Esophagus mucosa (tissue), 1 donor: ENCODE measurements around the gene CHADL. TPM values are rescaled to one million over a fixed set of nuclear protein-coding genes. Genes with fewer than 3 reads are reported as not detected.

Experiments used
- ATAC-seq: fragments of 200-7000 bp; cut with Tn5 transposase; one replicate; pipeline ENCODE4 v1.9.1; 2020
- total RNA-seq: library from RNA; stranded (reverse); gene quantifications from one replicate; pipeline ENCODE4 v1.2.4, GENCODE V29; 2023
- donor health status: DM: yes; HTN: yes; CAD: no.

The CHADL gene
- total RNA-seq, 1 donor from 2014 or later = 3.9 TPM

- ATAC-seq = no peak
Measured at GRCh38 chr22:41229730-41230400, 10.9 kb downstream of the CHADL start.

GRCh38 chr22:41229215-41229614 is 11.5 kb downstream of the CHADL start:
- no peak for ATAC-seq

GRCh38 chr22:41226723-41227655 is 13.7 kb downstream of the CHADL start:
- ATAC-seq = peak; percentile 51

- no peak for ATAC-seq
Measured at GRCh38 chr22:41223535-41223934, 17.2 kb downstream of the CHADL start.

DNA sequence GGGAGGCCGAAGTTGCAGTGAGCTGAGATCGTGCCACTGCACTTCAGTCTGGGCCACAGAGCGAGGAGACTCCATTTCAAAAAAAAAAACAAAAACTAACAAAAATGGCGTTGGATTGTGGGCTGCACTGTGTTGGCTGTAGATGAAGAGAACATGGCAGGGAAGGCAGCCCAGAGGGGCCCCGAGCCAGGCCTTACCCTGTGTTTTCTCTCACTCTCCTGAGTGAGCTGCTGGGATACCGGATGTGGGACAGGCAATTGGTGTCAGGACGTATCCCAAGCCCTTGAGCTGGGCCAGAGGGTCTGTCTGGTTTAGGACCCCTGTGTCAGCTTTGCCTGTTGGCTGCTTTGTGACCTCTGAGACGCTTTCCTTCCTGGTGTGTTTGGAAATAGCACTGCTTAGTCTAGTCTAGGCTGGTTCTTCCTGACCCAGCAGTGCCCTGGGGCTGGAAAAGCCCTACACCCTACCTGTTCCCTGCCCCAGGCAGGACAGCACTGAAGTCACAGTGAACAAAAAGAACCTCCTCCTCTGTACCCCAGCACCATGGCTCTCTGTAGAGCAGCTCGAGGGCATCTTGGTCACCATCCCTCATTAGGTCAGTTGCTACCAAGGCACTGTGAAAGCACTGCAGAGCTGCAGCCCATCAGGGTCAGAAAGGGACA is 17.8 kb downstream of the CHADL start:
- peak; percentile 52 for ATAC-seq

DNA sequence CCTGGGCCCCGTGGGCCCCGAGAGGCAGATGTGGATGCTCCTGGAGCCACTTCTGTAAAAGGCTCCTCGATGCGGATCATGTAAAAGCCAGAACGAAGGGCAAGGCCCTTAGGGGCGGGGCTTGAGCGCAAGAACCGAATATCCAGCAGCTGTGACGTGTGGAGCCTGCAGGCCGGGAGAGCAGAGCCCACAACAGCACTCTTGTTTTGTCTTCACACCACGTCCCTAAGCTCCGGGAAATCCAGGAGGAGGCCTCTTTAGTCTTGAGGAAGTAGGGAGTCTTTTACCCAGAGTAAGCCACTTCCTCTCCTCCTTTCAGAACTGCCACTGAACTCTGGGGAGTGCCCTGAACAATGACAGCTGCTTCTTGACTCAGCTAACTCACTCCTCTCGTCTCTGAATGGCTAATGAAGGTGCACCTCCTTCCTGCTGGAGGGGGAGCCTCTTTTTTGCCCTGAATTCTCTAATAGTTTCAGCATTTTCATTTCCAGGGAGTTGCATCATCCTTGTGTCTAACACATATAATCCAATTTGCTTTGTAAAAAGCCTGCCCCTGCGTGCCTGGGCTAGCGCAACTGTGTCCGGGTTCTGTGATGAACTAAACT is 23.1 kb downstream of the CHADL start:
- ATAC-seq = peak; percentile 94

- peak; percentile 27 for ATAC-seq
Measured at GRCh38 chr22:41216984-41217383, 23.7 kb downstream of the CHADL start.

DNA sequence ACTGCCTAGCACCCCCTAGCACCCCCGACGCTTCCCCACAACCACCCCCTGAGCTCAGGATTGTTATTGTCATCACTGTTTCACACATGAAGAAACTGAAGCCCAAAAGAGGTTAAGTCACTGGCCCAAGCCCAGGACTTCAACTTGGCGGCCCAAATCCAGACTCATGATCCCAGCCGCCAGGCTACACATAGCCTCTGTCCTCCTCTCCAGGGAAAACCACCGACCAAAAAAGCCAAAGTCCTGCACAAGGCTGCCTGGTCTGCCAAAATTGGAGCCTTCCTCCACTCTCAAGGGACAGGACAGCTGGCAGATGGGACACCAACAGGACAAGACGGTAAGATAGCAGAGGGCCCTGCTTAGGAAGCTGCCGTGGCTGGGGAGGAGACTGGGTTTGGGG is 24.8 kb downstream of the CHADL start:
- ATAC-seq = no peak

- no peak for ATAC-seq
Measured at GRCh38 chr22:41215409-41215808, 25.3 kb downstream of the CHADL start.

GRCh38 chr22:41206719-41207118 is 34.0 kb downstream of the CHADL start:
- no peak for ATAC-seq

- peak; percentile 98 for ATAC-seq
Measured at GRCh38 chr22:41204992-41205900, 35.5 kb downstream of the CHADL start, which contains the start of gene L3MBTL2. L3MBTL2 (plus strand) TSS chr22:41205312; CDS start chr22:41205363, 51 bp downstream.

DNA sequence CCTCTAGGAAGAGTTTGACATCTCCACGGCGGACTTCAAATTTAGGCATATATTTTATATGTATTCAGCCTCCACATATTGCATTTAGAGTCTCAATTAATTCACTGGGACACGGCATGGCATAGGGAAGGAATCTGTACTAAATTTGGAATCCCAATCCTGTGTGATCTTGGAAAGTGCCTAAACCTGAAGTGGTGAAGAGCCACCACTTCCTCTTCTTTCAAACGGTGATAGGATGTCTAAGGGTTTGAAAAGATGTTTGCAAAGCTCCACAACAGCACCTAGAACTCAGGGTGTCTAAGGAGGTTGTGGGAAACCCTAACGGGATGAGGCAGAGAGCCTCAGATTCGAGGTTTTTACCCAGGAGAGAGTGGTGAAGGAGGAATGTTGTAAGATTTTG is 36.7 kb downstream of the CHADL start:
- no peak for ATAC-seq

- no peak for ATAC-seq
Measured at GRCh38 chr22:41203118-41203517, 37.6 kb downstream of the CHADL start.

GRCh38 chr22:41201141-41201540 is 39.6 kb downstream of the CHADL start:
- no peak for ATAC-seq

- ATAC-seq = no peak
Measured at GRCh38 chr22:41198027-41198580, 42.6 kb downstream of the CHADL start.

- peak; percentile 81 for ATAC-seq
Measured at GRCh38 chr22:41197038-41197972, 43.4 kb downstream of the CHADL start.

- ATAC-seq = no peak
Measured at GRCh38 chr22:41193829-41194228, 46.9 kb downstream of the CHADL start.

DNA sequence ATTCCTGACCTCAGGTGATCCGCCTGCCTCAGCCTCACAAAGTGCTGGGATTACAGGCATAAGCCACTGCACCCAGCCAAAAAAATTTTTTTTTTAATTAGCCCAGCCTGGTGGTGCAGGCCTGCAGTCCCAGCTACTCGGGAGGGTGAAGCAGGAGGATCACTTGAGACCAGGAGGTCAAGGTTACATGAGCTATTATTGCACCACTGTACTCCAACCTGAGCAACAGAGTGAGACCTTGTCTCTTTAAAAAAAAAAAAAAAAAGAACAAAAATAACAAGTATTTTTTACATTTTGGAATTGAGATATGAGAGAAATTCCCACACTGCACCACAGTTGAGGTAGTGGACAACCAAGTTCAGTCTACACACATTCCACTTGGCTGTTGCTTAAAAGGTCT is 49.3 kb downstream of the CHADL start:
- no peak for ATAC-seq

DNA sequence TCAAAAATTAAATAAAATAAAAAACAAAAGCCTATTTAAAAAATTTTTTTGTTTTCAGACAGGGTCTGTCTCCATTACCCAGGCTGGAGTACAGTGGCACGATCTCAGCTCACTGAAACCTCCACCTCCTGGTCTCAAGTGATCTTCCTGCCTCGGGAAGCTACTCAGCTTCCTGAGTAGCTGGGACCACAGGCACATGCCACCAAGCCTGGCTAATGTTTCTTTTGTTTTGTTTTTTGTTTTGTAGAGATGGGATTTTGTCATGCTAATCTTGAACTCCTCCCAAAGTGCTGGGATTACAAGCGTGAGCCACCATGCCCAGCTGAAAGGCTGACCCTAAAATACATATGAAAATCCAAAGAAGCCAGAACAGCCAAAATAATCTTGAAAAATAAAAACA is 56.1 kb downstream of the CHADL start:
- ATAC-seq = no peak
